HEK293T (cell line): Measurements from ENCODE around the gene BCO2.

Experiments
- ARNT ChIP-seq: fragments of 450-650 bp; IDR thresholded peaks from 2 replicates; pipeline ENCODE4 v1.6.1; 2017; ENCODE audit warnings: mild to moderate bottlenecking
- BHLHE40 ChIP-seq: fragments of 450-650 bp; IDR thresholded peaks from 2 replicates; pipeline ENCODE4 v1.6.1; 2016; ENCODE audit warnings: mild to moderate bottlenecking, moderate library complexity, borderline replicate concordance
- CTBP1 ChIP-seq: fragments of 450-650 bp; IDR thresholded peaks from 2 replicates; pipeline ENCODE4 v1.6.1; 2016; ENCODE audit warnings: borderline replicate concordance
- ELF4 ChIP-seq: fragments of 450-650 bp; IDR thresholded peaks from 2 replicates; pipeline ENCODE4 v1.6.1; 2017; ENCODE audit warnings: antibody characterized with exemption
- FOXK2 ChIP-seq: fragments of 450-650 bp; IDR thresholded peaks from 2 replicates; pipeline ENCODE4 v1.6.1; 2016; ENCODE audit warnings: mild to moderate bottlenecking
- FOXM1 ChIP-seq: fragments of 450-650 bp; IDR thresholded peaks from 2 replicates; pipeline ENCODE4 v1.6.1; 2017; ENCODE audit warnings: mild to moderate bottlenecking, borderline replicate concordance
- HDGF ChIP-seq: fragments of 450-650 bp; IDR thresholded peaks from 2 replicates; pipeline ENCODE4 v1.6.1; 2017; ENCODE audit warnings: antibody characterized with exemption, borderline replicate concordance
- L3MBTL2 ChIP-seq: fragments of 450-650 bp; conservative IDR thresholded peaks from 2 replicates; pipeline ENCODE4 v1.6.1; 2016; ENCODE audit warnings: mild to moderate bottlenecking
- LEF1 ChIP-seq: fragments of 450-650 bp; IDR thresholded peaks from 2 replicates; pipeline ENCODE4 v1.6.1; 2017; ENCODE audit warnings: mild to moderate bottlenecking, borderline replicate concordance
- NFRKB ChIP-seq: fragments of 450-650 bp; IDR thresholded peaks from 2 replicates; pipeline ENCODE4 v1.6.1; 2016; ENCODE audit warnings: mild to moderate bottlenecking, moderate library complexity
- SUZ12 ChIP-seq: fragments of 450-650 bp; IDR thresholded peaks from 2 replicates; pipeline ENCODE4 v1.6.1; 2016; ENCODE audit warnings: mild to moderate bottlenecking
- TARDBP ChIP-seq: fragments of 450-650 bp; IDR thresholded peaks from 2 replicates; pipeline ENCODE4 v1.6.1; 2016
- ZNF384 ChIP-seq: fragments of 450-650 bp; IDR thresholded peaks from 2 replicates; pipeline ENCODE4 v1.6.1; 2016
- TF ChIP-seq, protein P1 (sequence below): fragments of 450-650 bp; IDR thresholded peaks from 2 replicates; pipeline ENCODE4 v1.6.1; 2016

DNA sequence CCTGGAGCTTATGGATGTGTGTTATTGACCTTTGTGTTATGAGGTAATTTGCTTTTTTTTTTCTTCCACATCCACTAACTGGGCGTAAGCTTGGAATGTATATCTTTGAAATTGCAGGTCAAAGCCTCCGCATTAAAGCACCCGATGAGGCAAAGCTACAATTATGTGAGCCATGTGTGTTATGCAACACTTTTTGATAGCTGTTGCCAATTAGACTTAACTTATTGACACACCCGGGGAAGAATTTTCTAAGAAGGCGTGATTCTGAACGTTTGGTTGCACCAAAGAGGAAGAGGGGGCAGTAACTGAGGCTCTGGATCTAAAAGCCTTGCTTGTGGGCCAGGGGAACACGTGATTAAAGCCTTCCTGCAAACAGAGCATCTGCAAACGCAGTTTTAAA is 8.8 kb upstream of the BCO2 start:
- TF ChIP-seq ZNF384 (no peak), ELF4 (no peak), FOXM1 (no peak), SUZ12 (no peak), TARDBP (no peak), NFRKB (no peak), FOXK2 (no peak), HDGF (no peak), L3MBTL2 (no peak), CTBP1 (no peak), LEF1 (no peak), ARNT (no peak), BHLHE40 (no peak)
- TF ChIP-seq, protein P1, sequence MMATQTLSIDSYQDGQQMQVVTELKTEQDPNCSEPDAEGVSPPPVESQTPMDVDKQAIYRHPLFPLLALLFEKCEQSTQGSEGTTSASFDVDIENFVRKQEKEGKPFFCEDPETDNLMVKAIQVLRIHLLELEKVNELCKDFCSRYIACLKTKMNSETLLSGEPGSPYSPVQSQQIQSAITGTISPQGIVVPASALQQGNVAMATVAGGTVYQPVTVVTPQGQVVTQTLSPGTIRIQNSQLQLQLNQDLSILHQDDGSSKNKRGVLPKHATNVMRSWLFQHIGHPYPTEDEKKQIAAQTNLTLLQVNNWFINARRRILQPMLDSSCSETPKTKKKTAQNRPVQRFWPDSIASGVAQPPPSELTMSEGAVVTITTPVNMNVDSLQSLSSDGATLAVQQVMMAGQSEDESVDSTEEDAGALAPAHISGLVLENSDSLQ = no peak
